ENCODE measurements around the gene SLC8A3.
"Not testable (repeated sequence)": the region's sequence is repeated elsewhere in the genome, so short reads cannot be mapped to it uniquely, and the experiment has no call there.

The SLC8A3 gene

DNA sequence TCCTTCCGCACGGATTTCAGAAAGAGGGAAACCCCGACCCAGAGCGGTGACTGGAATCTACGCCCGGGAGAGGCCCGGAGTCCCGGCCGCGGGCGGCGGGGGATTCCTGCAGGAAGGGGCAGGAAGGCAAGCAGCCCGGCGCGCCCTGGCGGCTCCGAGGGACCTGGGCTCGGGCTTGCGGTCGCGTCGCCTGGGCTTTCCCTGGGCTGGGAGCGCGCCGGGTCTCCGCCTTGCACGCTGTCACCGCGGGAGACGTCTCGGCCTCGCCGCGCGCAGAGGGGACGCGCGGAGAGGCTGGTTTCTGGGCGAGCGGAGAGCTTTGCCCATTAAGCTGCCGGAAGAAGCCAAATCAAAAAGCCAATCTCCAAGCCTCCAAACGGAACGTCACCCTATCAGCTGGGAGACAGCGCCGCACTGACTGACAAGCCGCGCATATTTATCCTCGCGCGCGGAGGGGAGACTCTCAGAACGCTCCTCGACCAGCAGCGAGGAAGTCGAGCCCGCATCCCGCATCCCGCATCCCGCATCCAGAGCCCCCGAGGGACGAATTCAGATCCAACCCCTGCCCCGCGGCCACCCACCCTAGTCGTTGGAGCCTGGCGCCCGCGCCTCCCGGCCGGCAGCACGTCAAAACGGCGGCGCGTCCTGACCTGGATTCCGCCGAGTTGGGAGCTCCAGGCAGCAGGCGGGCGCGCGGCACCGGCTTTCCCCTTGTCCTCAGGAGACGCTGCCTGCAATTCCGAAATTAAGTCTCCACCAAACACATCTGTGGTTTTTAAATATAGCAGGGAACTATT lies at the start of gene SLC8A3:
TSS of gene SLC8A3 (minus strand) at position 293 of the 797 bp plus-strand sequence. CDS start 20,529 bp downstream, outside the sequence.
- no peak for DNase-seq

DNA sequence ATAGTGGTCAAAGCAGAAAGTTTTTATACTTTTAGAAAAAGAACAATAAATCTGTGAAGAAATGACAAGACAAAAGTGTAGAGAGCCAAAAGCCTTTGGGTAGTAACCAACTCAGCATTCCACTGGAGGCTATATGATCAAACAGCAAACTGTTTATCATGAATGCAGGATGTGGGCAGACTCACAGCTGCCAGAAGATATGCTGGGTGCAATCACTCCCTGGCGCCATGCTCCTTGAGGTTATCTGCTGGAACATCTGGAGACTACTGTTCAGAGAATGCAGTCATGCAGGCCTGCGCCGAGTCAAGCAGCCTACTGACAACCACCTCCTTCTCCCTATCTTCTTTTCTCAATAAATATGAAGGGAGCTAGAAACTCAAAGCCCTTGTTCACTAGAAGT lies 49.0 kb upstream of the SLC8A3 start:
- no peak for DNase-seq

DNA sequence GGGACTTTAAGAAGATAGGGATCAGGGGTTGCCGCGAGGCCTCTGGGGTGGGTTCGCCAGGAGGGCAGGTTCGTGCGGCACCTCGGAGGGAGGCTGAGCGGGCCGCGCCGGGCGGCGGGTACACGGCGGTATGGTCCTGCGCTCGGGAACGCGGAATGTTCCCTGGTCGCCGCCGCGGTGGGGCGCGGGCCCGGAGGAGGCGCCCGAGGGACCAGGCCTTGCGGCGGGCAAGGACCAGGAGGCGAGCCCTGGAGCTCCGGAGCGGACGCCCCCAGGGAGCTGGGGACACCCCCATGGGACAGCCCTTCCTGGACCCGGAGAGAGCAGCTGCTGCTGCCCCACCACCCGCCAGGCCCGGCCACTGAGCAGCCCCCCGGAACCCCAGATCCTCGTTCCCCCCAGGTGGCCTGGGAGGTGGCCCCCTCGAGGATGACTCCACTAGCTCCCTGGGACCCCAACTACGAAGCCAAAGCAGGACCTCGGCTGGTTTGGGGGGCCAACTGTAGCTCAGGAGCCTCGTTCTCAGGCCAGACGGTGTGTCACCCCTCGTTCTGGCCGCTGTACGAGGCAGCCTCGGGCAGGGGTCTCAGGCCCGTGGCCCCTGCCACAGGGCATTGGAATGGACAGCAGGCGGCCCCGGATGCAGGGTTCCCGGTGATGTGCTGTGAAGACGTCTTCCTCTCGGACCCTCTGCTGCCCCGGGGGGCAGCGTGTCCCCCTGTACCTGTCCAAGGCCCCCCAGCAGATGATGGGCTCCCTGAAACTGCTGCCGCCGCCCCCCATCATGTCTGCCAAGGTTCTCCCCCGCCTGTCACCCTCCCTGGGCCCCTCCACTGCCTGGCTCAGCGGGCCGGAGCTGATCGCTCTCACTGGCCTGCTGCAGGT lies 45.6 kb upstream of the SLC8A3 start:
- no peak for DNase-seq

GRCh38 chr14:70231756-70232544 lies 43.2 kb upstream of the SLC8A3 start:
- DNase-seq, result not testable (repeated sequence)

- DNase-seq, result not testable (repeated sequence)
These were observed 41.3 kb upstream of the SLC8A3 start for GRCh38 chr14:70229877-70230640.

GRCh38 chr14:70213721-70214282 lies 25.1 kb upstream of the SLC8A3 start:
- DNase-seq, result no peak

- no peak for DNase-seq
These were observed 24.0 kb upstream of the SLC8A3 start for GRCh38 chr14:70212752-70213151.

DNA sequence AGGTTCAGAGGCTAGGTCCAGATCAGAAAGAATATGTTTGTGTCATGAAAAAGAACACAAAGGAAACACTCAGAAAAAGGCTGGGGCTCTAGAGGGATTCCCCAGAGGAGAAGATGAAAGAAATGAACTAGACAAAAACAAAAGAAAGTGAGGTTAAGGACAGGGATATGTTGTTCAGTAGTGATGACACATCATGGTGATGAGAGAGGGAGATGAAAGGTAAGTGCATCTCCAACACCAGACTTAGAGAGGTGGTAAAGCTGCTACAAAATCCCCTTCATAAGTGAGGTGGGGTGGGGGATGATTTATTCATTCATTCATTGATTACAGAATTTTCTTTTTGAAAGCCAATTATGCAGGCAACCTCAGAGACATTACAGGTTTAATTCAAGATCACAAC lies 19.6 kb upstream of the SLC8A3 start:
- no peak for DNase-seq

GRCh38 chr14:70203686-70204085 lies 14.9 kb upstream of the SLC8A3 start:
- no peak for DNase-seq

DNA sequence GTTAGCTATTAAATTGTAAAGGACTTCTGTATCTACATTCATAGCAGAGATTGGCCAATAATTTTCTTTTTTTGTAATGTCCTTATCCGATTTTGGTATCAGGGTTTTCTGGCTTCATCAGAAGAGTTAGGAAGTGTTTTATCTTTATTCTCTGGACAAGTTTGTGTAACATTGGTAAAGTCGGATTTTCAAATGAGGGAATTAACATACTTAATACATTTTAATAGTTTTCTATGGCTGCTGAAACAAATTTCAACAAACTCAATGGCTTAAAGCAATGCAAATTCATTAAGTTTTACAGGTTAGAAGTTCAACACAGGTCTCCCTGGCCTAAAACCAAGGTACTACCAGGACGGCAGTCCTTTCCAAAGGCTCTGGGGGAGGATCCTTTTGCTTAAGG lies 13.2 kb upstream of the SLC8A3 start:
- no peak for DNase-seq

DNA sequence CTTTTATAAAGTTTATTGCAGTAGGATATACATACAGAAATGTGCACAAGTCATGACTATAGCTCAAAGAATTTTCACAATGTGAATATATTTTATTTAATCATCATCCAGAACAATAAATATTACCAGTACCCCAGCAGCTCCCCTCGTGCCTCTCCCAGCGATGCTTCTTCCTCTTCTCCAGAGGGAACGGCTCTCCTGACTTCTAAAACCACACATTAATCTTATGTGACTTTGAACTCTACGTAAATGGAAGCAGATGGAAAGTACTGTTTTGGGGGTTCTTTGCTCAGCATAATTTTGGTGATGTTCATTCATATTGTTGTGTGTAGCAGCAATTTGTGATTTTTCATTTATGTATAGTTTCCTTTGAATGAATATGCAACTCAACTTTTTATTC lies 4.6 kb upstream of the SLC8A3 start:
- DNase-seq, result no peak

- DNase-seq, result no peak
These were observed 4.2 kb upstream of the SLC8A3 start for GRCh38 chr14:70192915-70193314.

- no peak for DNase-seq
These were observed 1.4 kb upstream of the SLC8A3 start for GRCh38 chr14:70190156-70190555.

DNA sequence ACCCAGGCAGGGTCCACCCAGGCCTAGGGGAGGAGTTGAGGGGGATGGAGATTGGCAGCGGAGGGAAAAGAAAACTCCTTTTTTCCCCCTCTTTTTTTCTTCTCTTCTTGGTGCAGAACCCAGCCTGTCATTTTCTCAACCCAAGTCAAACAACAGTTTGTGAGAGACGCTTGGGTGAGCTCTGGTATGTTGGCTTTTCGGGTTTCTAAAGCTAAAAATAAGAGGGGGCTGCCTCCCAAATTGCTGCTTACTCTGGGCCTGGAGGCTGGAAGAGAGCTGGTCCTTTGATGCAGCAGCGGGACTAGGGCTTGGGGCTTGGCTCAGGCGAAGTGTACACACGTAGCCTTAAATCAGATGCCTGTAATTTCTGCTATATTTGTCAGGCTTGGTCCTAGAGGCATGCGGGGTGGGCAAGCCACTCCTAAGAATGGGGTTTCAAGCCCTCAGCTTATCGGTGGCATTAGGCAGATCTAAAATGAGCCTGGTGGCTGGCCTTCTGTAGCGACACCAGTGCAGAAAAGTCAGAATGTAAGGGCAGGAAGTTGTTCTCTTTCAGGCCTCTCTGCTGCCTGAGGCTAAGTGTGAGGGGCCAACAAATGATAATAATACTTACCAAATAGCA lies 816 bp upstream of the SLC8A3 start:
- DNase-seq, result no peak

DNA sequence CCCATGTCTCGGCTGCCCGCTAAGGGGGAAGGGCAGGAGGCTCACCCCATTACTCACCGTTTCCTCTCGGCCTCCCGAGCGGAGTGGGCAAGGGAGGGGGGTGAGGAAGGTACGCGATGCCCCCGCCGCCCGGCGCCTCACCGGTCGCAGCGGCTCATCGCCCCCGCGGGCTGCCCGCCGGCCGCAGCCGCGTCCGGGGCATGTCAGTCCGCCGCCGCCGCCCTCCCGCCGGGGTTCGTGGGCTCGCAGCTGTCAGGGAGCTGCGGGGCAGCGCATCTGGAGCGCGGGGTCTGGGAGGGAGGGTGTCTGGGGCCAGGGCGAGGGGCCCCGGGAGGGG lies 461 bp downstream of the SLC8A3 start:
- no peak for DNase-seq

- no peak for DNase-seq
These were observed 1.8 kb downstream of the SLC8A3 start for GRCh38 chr14:70186900-70187451.

DNA sequence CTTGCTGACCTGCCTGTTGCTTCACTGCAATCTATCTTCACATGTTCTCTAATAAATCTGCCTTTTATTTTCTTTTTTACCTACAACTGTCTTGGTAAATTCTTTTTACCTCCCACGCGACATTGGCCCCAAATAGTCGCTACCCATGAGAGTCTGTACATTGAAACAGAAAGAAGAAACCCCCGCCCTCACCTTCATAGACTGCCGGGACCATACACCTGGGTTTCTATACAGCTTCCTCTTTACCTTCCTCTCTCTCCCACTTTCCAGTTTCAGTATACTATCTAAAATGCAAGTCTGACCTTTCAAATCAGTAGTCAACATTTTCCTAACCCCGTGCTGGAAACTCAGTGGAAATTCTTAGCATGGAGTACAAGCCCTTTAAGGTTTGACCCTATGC lies 4.8 kb downstream of the SLC8A3 start:
- no peak for DNase-seq

- DNase-seq, result no peak
These were observed 7.5 kb downstream of the SLC8A3 start for GRCh38 chr14:70181276-70181675.

- DNase-seq, result no peak
These were observed 8.0 kb downstream of the SLC8A3 start for GRCh38 chr14:70180718-70181117.

DNA sequence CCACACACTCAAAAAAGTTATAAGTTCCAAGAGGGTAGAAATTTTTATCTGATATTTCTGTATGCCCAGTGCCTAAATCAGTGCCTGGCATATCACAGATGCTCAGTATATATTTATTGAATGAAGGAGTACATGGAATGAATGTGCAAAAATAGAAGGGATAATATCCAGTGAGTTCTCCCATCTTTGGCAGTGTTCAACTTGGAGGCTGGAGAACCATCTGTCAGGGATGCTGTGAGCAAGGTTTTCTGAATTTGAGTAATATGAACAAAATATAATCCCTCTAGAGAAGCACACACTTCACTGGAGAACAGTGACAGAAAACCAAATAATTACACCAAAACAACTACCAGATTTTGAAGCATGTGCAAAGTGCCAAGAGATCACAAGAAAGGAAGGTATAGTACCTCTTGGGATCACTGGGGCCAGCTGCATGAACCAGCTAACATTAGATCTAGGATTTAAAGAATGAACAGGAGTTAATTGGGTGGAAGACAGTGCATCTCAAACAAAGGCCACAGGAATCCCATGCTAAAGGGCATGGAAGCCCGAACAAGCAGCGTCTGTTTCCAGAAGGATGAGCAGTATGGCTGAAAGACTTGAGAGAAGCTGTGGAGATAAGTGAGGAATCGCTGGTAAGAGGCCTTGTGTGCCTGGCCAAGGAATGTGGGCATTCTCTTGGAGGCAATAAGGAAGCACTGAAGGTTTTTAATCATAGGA lies 11.5 kb downstream of the SLC8A3 start:
- DNase-seq, result no peak

DNA sequence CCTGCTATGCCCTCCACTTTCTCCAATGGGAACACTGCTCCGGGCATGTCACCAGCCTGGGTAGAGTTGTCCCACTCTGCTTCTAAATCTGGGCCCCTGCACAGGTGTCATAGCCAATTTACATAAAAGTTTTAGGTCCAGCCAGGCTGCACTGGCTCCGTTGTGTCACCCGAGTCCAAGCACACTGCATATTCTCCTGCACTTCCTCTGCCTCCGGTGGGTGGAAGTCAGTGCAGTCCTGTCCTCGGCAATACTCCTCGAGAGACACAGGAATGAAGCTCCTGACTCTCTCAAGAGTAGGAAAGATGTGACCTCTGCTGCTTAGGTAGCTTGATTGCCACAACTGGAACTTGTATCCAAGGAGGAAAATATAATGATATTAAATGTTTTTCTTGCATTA lies 15.2 kb downstream of the SLC8A3 start:
- no peak for DNase-seq
